Fibroblast of mammary gland (primary cell): Measurements from ENCODE around the gene MAB21L4.

ENCODE experiments used
- DNase-seq: peaks from one replicate; pipeline ENCODE4 v3.0.0-alpha.2; 2010; ENCODE audit warnings: low read depth
- H3K4me3 ChIP-seq: 2 replicates; pipeline ENCODE4 v1.5.1; 2011; ENCODE audit warnings: low read depth, mild to moderate bottlenecking, low read length, moderate library complexity; ENCODE audit not compliant: control insufficient read depth
- CTCF ChIP-seq: conservative IDR thresholded peaks from 2 replicates; pipeline ENCODE4 v1.5.1; 2011; ENCODE audit warnings: low read depth, low read length, inconsistent platforms; ENCODE audit not compliant: control insufficient read depth, insufficient read depth

MAB21L4 gene

GRCh38 chr2:240888890-240889573, 6.9 kb downstream of the MAB21L4 start:
- no peak for TF ChIP-seq CTCF
- no peak for DNase-seq
- no peak overlapping the region for H3K4me3 ChIP-seq

GRCh38 chr2:240888130-240888889, 7.6 kb downstream of the MAB21L4 start:
- DNase-seq, result no peak
- TF ChIP-seq CTCF, result no peak
- H3K4me3 ChIP-seq, result no peak overlapping the region

GRCh38 chr2:240887631-240888030, 8.3 kb downstream of the MAB21L4 start:
- H3K4me3 ChIP-seq, result no peak overlapping the region
- no peak for TF ChIP-seq CTCF
- no peak for DNase-seq

GRCh38 chr2:240886678-240887609, 9.0 kb downstream of the MAB21L4 start:
- TF ChIP-seq CTCF, result no peak
- DNase-seq, result no peak
- no peak overlapping the region for H3K4me3 ChIP-seq

GRCh38 chr2:240886023-240886565, 9.9 kb downstream of the MAB21L4 start:
- no peak overlapping the region for H3K4me3 ChIP-seq
- no peak for TF ChIP-seq CTCF
- no peak for DNase-seq

GRCh38 chr2:240885566-240885965, 10.4 kb downstream of the MAB21L4 start:
- no peak for DNase-seq
- H3K4me3 ChIP-seq, result no peak overlapping the region
- TF ChIP-seq CTCF, result no peak
